Transverse colon (tissue), 4 donors: ENCODE measurements around the gene COL21A1. TPM values are rescaled to one million over a fixed set of nuclear protein-coding genes. Genes with fewer than 3 reads are reported as not detected.

Experiments used
- DNase-seq: peaks from one replicate; pipeline ENCODE4 v3.0.0-alpha.2; 2019
- H3K27ac ChIP-seq, 4 donors: fragments of 200-600 bp; sonication (generic); 2 replicates each; pipeline ENCODE4 v1.5.1; 2016 to 2018; ENCODE audit warnings: inconsistent platforms in 4 of 4
- H3K27me3 ChIP-seq: fragments of 200-600 bp; sonication (generic); 2 replicates; pipeline ENCODE4 v1.5.1; 2017; ENCODE audit warnings: inconsistent platforms
- H3K36me3 ChIP-seq, 4 donors: fragments of 200-600 bp; sonication (generic); 2 replicates each; pipeline ENCODE4 v1.5.1; 2017 to 2019; ENCODE audit warnings: inconsistent platforms in 4 of 4
- H3K4me1 ChIP-seq, 4 donors: fragments of 200-600 bp; sonication (generic); 2 replicates each; pipeline ENCODE4 v1.5.1; 2017 to 2020; ENCODE audit warnings: inconsistent platforms in 4 of 4
- H3K4me3 ChIP-seq, 4 donors: fragments of 200-600 bp; sonication (generic); 1 replicate in 1 of 4; 2 replicates in 3 of 4; pipeline versions ENCODE4 v1.5.1 to v1.6.1; 2017 to 2019; ENCODE audit warnings: inconsistent platforms in 4 of 4
- H3K9me3 ChIP-seq, 2 donors: fragments of 200-600 bp; sonication (generic); 2 replicates each; pipeline ENCODE4 v1.5.1; 2017 to 2019; ENCODE audit warnings: inconsistent platforms in 2 of 2
- CTCF ChIP-seq, 5 experiments: fragments of 200-600 bp in 3 of 5; fragments of 450-650 bp in 2 of 5; sonication (generic) in 3 of 5; IDR thresholded peaks; 1 replicate in 2 of 5; 2 replicates in 3 of 5; pipeline ENCODE4 v1.5.1; 2016 to 2017; ENCODE audit warnings: antibody characterized with exemption in 5 of 5, inconsistent platforms in 3 of 5, mild to moderate bottlenecking in 2 of 5, moderate library complexity in 1 of 5
- EP300 ChIP-seq: sonication (generic); formaldehyde crosslinking; IDR thresholded peaks from one replicate; pipeline ENCODE4 v1.6.1; 2017; ENCODE audit warnings: antibody characterized with exemption, low read depth
- POLR2A ChIP-seq: fragments of 450-650 bp; IDR thresholded peaks from one replicate; pipeline ENCODE4 v1.6.1; 2016; ENCODE audit warnings: antibody characterized with exemption, mild to moderate bottlenecking, moderate library complexity
- POLR2AphosphoS5 ChIP-seq, 3 donors: sonication (generic); formaldehyde crosslinking; IDR thresholded peaks; one replicate each; pipeline ENCODE4 v1.6.1; 2016; ENCODE audit warnings: antibody characterized with exemption in 3 of 3
- WGBS, 2 donors: methylation state at CpG; one replicate each; pipeline ENCODE4 v1.1.5; 2018; ENCODE audit warnings: low coverage in 1 of 2; 5-methylcytosine and 5-hydroxymethylcytosine counted together
- in situ Hi-C, 4 donors: fragments of 200-750 bp; cut with MboI; loops; one replicate each; pipeline versions ENCODE4 v1.15.0 to v1.15.1; 2017; ENCODE audit warnings: low sequenced_read_pairs in 3 of 4, low pct_ligation_motif_present in 1 of 4, low pct_unique_long_range_greater_than_20kb in 1 of 4
- intact Hi-C: fragments of 100-400 bp; cut with DNase I; formaldehyde crosslinking; loops from one replicate; pipeline ENCODE4 v1.15.1; 2023; ENCODE audit warnings: low total_unique reads
- total RNA-seq, 4 donors: library from RNA; depleted of rRNA; stranded (reverse); fragments of >200 nt; gene quantifications; one replicate each; pipeline ENCODE4 v1.1.0, GENCODE V29; 2016

COL21A1 gene
- total RNA-seq, 4 donors from 2014 or later, result 0.40 to 5.7 (median 3.3) TPM

GRCh38 chr6:56143796-56144195, 103.6 kb downstream of the COL21A1 start:
- intact Hi-C loops, result no loop called here
- H3K4me1 ChIP-seq, result no peaks in the 10 kb centered on the region
- DNase-seq, result no peak
- no peak for TF ChIP-seq POLR2A
- no peak for TF ChIP-seq POLR2AphosphoS5 (IDR thresholded peaks at IDR 0.05)
- no peak for TF ChIP-seq CTCF (IDR thresholded peaks at IDR 0.05)
- no peak for TF ChIP-seq EP300
- WGBS, 2 donors, result 65 to 67% methylated on average over 2 of the region's 2 CpGs
- in situ Hi-C loops, result no loop called here
- H3K4me3 ChIP-seq, result no peak overlapping the region
- H3K27me3 ChIP-seq, result no peaks in the 10 kb centered on the region
- no peak overlapping the region for H3K27ac ChIP-seq
- H3K36me3 ChIP-seq, result no peaks in the 10 kb centered on the region
- no peaks in the 10 kb centered on the region for H3K9me3 ChIP-seq

GRCh38 chr6:56140090-56140489, 107.3 kb downstream of the COL21A1 start:
- Histone ChIP-seq H3K4me1 (no peaks in the 10 kb centered on the region), H3K9me3 (no peaks in the 10 kb centered on the region), H3K36me3 (no peaks in the 10 kb centered on the region), H3K27me3 (no peaks in the 10 kb centered on the region), H3K4me3 (no peak overlapping the region), H3K27ac (no peak overlapping the region)
- TF ChIP-seq POLR2AphosphoS5 (IDR thresholded peaks at IDR 0.05), result no peak
- no peak for TF ChIP-seq POLR2A
- no peak for TF ChIP-seq CTCF (IDR thresholded peaks at IDR 0.05)
- no peak for TF ChIP-seq EP300
- in situ Hi-C loops (no loop called here), intact Hi-C loops (no loop called here)
- DNase-seq, result no peak

- Histone ChIP-seq H3K4me3 (no peak overlapping the region), H3K4me1 (no peaks in the 10 kb centered on the region), H3K9me3 (no peaks in the 10 kb centered on the region), H3K27me3 (no peaks in the 10 kb centered on the region), H3K36me3 (no peaks in the 10 kb centered on the region), H3K27ac (no peak overlapping the region)
- no peak for TF ChIP-seq CTCF (IDR thresholded peaks at IDR 0.05)
- no peak for TF ChIP-seq EP300
- TF ChIP-seq POLR2A, result no peak
- no peak for TF ChIP-seq POLR2AphosphoS5 (IDR thresholded peaks at IDR 0.05)
- DNase-seq, result no peak
- intact Hi-C loops (no loop called here), in situ Hi-C loops (no loop called here)
These were observed 131.7 kb downstream of the COL21A1 start for GRCh38 chr6:56115715-56116114.

- H3K36me3 ChIP-seq, result no peaks in the 10 kb centered on the region
- no peaks in the 10 kb centered on the region for H3K27me3 ChIP-seq
- in situ Hi-C loops, result no loop called here
- DNase-seq, result no peak
- no peak overlapping the region for H3K27ac ChIP-seq
- no peaks in the 10 kb centered on the region for H3K4me1 ChIP-seq
- TF ChIP-seq CTCF (IDR thresholded peaks at IDR 0.05), result no peak
- no peaks in the 10 kb centered on the region for H3K9me3 ChIP-seq
- intact Hi-C loops, result no loop called here
- H3K4me3 ChIP-seq, result no peak overlapping the region
These were observed 138.2 kb downstream of the COL21A1 start for GRCh38 chr6:56109149-56109548.
